Measurements from ENCODE around the gene CCDC85A. TPM values are rescaled to one million over a fixed set of nuclear protein-coding genes. Genes with fewer than 3 reads are reported as not detected.
"Not testable (repeated sequence)": the region's sequence is repeated elsewhere in the genome, so short reads cannot be mapped to it uniquely, and the experiment has no call there.

Gene CCDC85A
- total RNA-seq, result 10 to 100 TPM; 12.1 to 24.3 TPM
- 10 to 100 TPM; 22.8 to 26.4 TPM for polyA plus RNA-seq (ENCODE audit: insufficient read length in 2 of 2)
- long read RNA-seq, donor 1, partial matches to known transcripts, result 0 of 1 reads
- long read RNA-seq, donor 1, other reads (novel, unspliced or antisense), result 0 of 1 reads
- long read RNA-seq, donor 2, result 0 reads
- long read RNA-seq, donor 3, partial matches to known transcripts, result 0 of 1 reads
- long read RNA-seq, donor 3, other reads (novel, unspliced or antisense), result 0 of 1 reads
- long read RNA-seq, donor 4, result 0 reads

DNA sequence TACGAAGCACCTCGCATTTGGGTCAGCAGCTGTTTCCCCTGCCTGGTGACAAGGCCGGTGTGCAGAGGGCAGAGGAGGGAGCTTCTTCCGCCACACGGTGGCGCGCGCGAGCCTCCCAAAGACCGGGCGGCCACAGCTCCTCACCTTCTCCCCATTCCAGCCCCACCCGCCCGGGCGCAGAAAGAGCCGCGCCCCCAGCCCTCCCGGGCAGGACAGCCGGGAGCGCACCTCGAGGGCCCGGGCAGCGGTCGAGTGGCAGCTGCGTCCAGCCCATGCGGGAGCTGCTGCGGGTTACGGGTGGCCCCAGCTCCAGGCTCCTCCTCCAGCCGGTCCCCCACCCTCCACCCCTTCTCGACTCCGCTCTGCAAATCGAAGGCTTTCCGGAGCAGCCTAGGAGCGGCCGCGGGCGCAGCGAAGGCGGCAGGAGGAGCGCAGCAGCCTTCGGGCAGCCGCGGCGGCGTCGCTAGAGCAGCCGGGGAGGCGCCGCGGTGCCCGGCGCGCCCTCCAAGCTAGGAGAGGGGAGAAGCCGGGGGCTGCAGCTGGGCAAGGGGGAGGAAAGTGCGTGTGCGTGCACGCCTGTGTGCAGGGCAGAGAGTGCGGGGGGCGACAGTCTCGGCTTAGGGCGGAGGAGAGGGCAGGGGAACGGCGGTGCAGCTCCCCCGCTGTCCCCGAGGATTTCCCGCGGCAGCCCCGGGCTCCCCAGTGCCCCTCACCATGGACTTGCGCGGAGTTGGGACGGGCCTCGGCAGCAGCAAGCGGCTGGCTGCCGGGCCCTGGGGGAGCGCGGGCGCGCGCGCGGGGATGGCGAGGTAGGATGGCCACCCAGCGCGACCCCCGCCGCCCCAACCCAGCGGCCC is at the start of gene CCDC85A:
TSS of gene CCDC85A (plus strand) at position 348 of the 857 bp plus-strand sequence. CDS start 635 bp downstream, outside the sequence.
- Histone ChIP-seq H3K36me3 (ENCODE audit: control insufficient read depth, insufficient read depth, low read length) (no peaks in the 10 kb centered on the region), H3K9me3 (ENCODE audit: control insufficient read depth, insufficient read depth, low read length) (no peaks in the 10 kb centered on the region), H3K4me1 (ENCODE audit: control insufficient read depth, insufficient read depth, low read length) (peaks cover 23% of the 10 kb centered on the region), H3K4me3 (ENCODE audit: low read depth, low read length) (peak within 1 kb of the TSS; percentile 54), H3K27ac (ENCODE audit: low read depth, low read length) (peak within 1 kb of the TSS; percentile 40), H3K27me3 (ENCODE audit: control insufficient read depth, insufficient read depth, low read length) (peaks cover 13% of the 10 kb centered on the region)
- WGBS (ENCODE audit: insufficient coverage), result under 1% methylated on average over 86 of the region's 86 CpGs
- DNase-seq (ENCODE audit: low read depth in 4 of 6, low spot score in 6 of 6), result peak; percentile 63 to 97 (median 78)

DNA sequence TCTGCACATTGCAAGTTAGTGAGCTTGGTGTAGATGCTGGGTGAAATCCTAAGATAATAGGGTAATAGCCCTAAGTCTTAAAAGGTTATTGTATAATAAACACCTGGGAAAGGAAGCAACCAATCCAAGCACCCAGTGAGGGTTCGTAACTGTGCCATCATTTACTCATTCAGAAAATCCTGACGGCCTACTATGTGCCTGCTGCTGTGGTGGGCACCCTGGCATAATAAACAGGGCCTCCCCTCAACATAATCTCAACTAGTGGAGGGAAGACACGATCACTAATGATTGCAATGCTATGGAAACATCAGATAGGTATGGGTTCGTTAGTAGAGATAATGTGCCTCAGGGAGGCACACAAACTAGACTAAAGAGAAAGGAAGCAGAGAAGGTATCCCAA is 48.9 kb upstream of the CCDC85A start:
- no CpG with 5 or more reads among the region's 4 CpGs for WGBS (ENCODE audit: insufficient coverage)
- H3K4me1 ChIP-seq (ENCODE audit: control insufficient read depth, insufficient read depth, low read length), result no peaks in the 10 kb centered on the region
- no peaks in the 10 kb centered on the region for H3K9me3 ChIP-seq (ENCODE audit: control insufficient read depth, insufficient read depth, low read length)

GRCh38 chr2:56142497-56143061 is 41.2 kb upstream of the CCDC85A start:
- H3K27ac ChIP-seq (ENCODE audit: low read depth, low read length); H3K9me3 ChIP-seq (ENCODE audit: control insufficient read depth, insufficient read depth, low read length); H3K27me3 ChIP-seq (ENCODE audit: control insufficient read depth, insufficient read depth, low read length); H3K4me3 ChIP-seq (ENCODE audit: low read depth, low read length); H3K36me3 ChIP-seq (ENCODE audit: control insufficient read depth, insufficient read depth, low read length); DNase-seq (ENCODE audit: low read depth in 4 of 6, low spot score in 6 of 6); H3K4me1 ChIP-seq (ENCODE audit: control insufficient read depth, insufficient read depth, low read length): not testable (repeated sequence)
- 93% methylated on average over 14 of the region's 15 CpGs for WGBS (ENCODE audit: insufficient coverage)

More for the DNA sequence above, 48.9 kb upstream of the CCDC85A start:
- Histone ChIP-seq H3K27me3 (ENCODE audit: control insufficient read depth, insufficient read depth, low read length) (no peaks in the 10 kb centered on the region), H3K4me3 (ENCODE audit: low read depth, low read length) (no peak overlapping the region), H3K36me3 (ENCODE audit: control insufficient read depth, insufficient read depth, low read length) (no peaks in the 10 kb centered on the region), H3K27ac (ENCODE audit: low read depth, low read length) (no peak overlapping the region)
- no peak for DNase-seq (ENCODE audit: low read depth in 4 of 6, low spot score in 6 of 6)

GRCh38 chr2:56147907-56148306 is 35.9 kb upstream of the CCDC85A start:
- no peaks in the 10 kb centered on the region for H3K4me1 ChIP-seq (ENCODE audit: control insufficient read depth, insufficient read depth, low read length)
- H3K4me3 ChIP-seq (ENCODE audit: low read depth, low read length), result no peak overlapping the region
- H3K36me3 ChIP-seq (ENCODE audit: control insufficient read depth, insufficient read depth, low read length), result no peaks in the 10 kb centered on the region
- no peak for DNase-seq (ENCODE audit: low read depth in 4 of 6, low spot score in 6 of 6)
- H3K27me3 ChIP-seq (ENCODE audit: control insufficient read depth, insufficient read depth, low read length), result no peaks in the 10 kb centered on the region
- no CpG with 5 or more reads among the region's 2 CpGs for WGBS (ENCODE audit: insufficient coverage)
- no peaks in the 10 kb centered on the region for H3K9me3 ChIP-seq (ENCODE audit: control insufficient read depth, insufficient read depth, low read length)
- H3K27ac ChIP-seq (ENCODE audit: low read depth, low read length), result no peak overlapping the region

- WGBS (ENCODE audit: insufficient coverage), result no CpG with 5 or more reads among the region's 3 CpGs
- DNase-seq (ENCODE audit: low read depth in 4 of 6, low spot score in 6 of 6), result no peak
- H3K27ac ChIP-seq (ENCODE audit: low read depth, low read length), result no peak overlapping the region
Observed at GRCh38 chr2:56148825-56149224, 35.0 kb upstream of the CCDC85A start.

DNA sequence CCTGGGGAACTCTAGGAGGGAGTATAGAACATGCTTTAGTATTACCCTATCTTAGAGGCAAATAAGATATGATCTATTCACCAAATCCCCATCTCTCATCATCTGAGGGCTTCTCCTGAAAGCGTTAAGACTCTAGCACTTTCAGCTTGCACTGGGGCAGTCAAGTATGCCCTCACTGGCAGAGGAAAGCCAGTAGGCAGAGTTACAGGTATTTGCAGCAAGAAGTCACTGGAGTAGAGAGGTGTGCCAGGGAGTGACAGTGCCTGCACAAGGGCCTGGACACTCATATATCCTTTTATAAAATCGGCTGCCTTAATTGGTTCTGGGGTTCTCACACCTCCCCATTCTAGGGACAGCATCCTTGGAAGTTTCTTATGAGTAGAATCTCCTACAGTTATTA is 31.9 kb upstream of the CCDC85A start:
- WGBS (ENCODE audit: insufficient coverage), result 100% methylated on average over 1 of the region's 2 CpGs
- Histone ChIP-seq H3K36me3 (ENCODE audit: control insufficient read depth, insufficient read depth, low read length) (no peaks in the 10 kb centered on the region), H3K4me3 (ENCODE audit: low read depth, low read length) (no peak overlapping the region), H3K9me3 (ENCODE audit: control insufficient read depth, insufficient read depth, low read length) (no peaks in the 10 kb centered on the region), H3K4me1 (ENCODE audit: control insufficient read depth, insufficient read depth, low read length) (no peaks in the 10 kb centered on the region), H3K27me3 (ENCODE audit: control insufficient read depth, insufficient read depth, low read length) (no peaks in the 10 kb centered on the region), H3K27ac (ENCODE audit: low read depth, low read length) (no peak overlapping the region)
- DNase-seq (ENCODE audit: low read depth in 4 of 6, low spot score in 6 of 6), result no peak

More at GRCh38 chr2:56148825-56149224, 35.0 kb upstream of the CCDC85A start:
- Histone ChIP-seq H3K27me3 (ENCODE audit: control insufficient read depth, insufficient read depth, low read length) (no peaks in the 10 kb centered on the region), H3K4me1 (ENCODE audit: control insufficient read depth, insufficient read depth, low read length) (no peaks in the 10 kb centered on the region), H3K36me3 (ENCODE audit: control insufficient read depth, insufficient read depth, low read length) (no peaks in the 10 kb centered on the region), H3K9me3 (ENCODE audit: control insufficient read depth, insufficient read depth, low read length) (no peaks in the 10 kb centered on the region), H3K4me3 (ENCODE audit: low read depth, low read length) (no peak overlapping the region)

DNA sequence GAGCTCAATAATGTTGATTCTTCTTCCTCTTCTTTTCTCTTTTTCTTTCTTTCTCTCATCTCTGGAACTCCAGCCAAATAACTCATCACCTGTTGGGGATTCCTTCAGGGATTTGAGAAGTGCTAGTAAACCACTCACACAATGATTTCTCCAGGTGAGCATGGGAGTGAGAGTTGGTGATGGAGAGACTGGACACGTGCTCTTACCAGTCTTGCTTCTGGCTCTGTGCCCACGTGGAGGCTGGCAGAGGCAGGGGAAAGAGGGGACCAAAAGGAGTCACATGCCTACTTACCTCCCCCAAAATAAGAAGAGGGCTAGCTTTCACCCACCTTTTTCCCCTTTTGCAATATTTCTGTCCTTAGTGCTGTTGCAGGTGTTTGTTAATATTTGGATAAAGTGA is 28.6 kb upstream of the CCDC85A start:
- Histone ChIP-seq H3K9me3 (ENCODE audit: control insufficient read depth, insufficient read depth, low read length) (no peaks in the 10 kb centered on the region), H3K4me3 (ENCODE audit: low read depth, low read length) (no peak overlapping the region), H3K4me1 (ENCODE audit: control insufficient read depth, insufficient read depth, low read length) (no peaks in the 10 kb centered on the region), H3K36me3 (ENCODE audit: control insufficient read depth, insufficient read depth, low read length) (no peaks in the 10 kb centered on the region), H3K27me3 (ENCODE audit: control insufficient read depth, insufficient read depth, low read length) (no peaks in the 10 kb centered on the region), H3K27ac (ENCODE audit: low read depth, low read length) (no peak overlapping the region)
- DNase-seq (ENCODE audit: low read depth in 4 of 6, low spot score in 6 of 6), result no peak
- no CpG with 5 or more reads among the region's 2 CpGs for WGBS (ENCODE audit: insufficient coverage)

DNA sequence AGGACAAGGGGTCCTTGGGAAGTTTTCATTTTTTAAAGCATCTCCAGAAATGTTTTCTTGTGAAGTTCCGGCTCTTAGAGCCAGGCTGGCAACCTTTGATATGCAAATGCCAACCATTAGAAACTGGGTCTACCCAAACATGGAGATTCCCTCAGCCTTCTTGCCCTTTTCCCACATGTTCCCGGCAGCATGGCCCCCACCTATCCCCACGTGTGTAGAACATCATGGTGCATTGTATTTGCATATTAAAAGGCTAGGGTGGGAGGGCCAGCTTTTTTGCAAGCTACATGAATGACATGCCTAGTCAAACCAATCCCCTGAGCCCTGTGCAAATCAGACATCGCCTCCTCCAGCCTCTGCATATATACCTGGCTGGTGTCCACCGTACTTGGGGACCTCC is 23.9 kb upstream of the CCDC85A start:
- 66% methylated on average over 2 of the region's 5 CpGs for WGBS (ENCODE audit: insufficient coverage)
- not testable (repeated sequence) for H3K36me3 ChIP-seq (ENCODE audit: control insufficient read depth, insufficient read depth, low read length); H3K9me3 ChIP-seq (ENCODE audit: control insufficient read depth, insufficient read depth, low read length); H3K27ac ChIP-seq (ENCODE audit: low read depth, low read length); H3K4me3 ChIP-seq (ENCODE audit: low read depth, low read length); H3K27me3 ChIP-seq (ENCODE audit: control insufficient read depth, insufficient read depth, low read length); H3K4me1 ChIP-seq (ENCODE audit: control insufficient read depth, insufficient read depth, low read length); DNase-seq (ENCODE audit: low read depth in 4 of 6, low spot score in 6 of 6)

- Histone ChIP-seq H3K36me3 (ENCODE audit: control insufficient read depth, insufficient read depth, low read length) (no peaks in the 10 kb centered on the region), H3K9me3 (ENCODE audit: control insufficient read depth, insufficient read depth, low read length) (no peaks in the 10 kb centered on the region), H3K27me3 (ENCODE audit: control insufficient read depth, insufficient read depth, low read length) (no peaks in the 10 kb centered on the region), H3K4me3 (ENCODE audit: low read depth, low read length) (no peak overlapping the region), H3K4me1 (ENCODE audit: control insufficient read depth, insufficient read depth, low read length) (no peaks in the 10 kb centered on the region), H3K27ac (ENCODE audit: low read depth, low read length) (no peak overlapping the region)
- WGBS (ENCODE audit: insufficient coverage), result 100% methylated on average over 2 of the region's 4 CpGs
- peak in 1 of 6 donors; percentile 68 for DNase-seq (ENCODE audit: low read depth in 4 of 6, low spot score in 6 of 6)
Observed at GRCh38 chr2:56167616-56168562, 15.9 kb upstream of the CCDC85A start.
